ENCODE results near the gene HIP1. TPM values are rescaled to one million over a fixed set of nuclear protein-coding genes. Genes with fewer than 3 reads are reported as not detected.

Gene HIP1
- total and polyA plus RNA-seq, 9 of the 15 experiments (the other 6 are each of a cell fraction or from before 2014, with no cell fraction given), result 2.4 to 13.7 (median 9.5) TPM

- TF ChIP-seq ATF3 (IDR thresholded peaks at IDR 0.05), result no peak
- TF ChIP-seq ATF3 (CRISPR knock-in tag; conservative IDR thresholded peaks at IDR 0.05), result no peak
- TF ChIP-seq HCFC1 (IDR thresholded peaks at IDR 0.05; ENCODE audit: low read depth, low read length), result 0 out of 2 replicates have a peak, but pooled peaks have one; percentile 28
- TF ChIP-seq TFAP4 (CRISPR knock-in tag; IDR thresholded peaks at IDR 0.05; ENCODE audit: borderline replicate concordance), result peak; percentile 17; the same call in 1 of the 2 replicates
- TF ChIP-seq ARNT (IDR thresholded peaks at IDR 0.05), result no peak
- TF ChIP-seq PML (IDR thresholded peaks at IDR 0.05; ENCODE audit: low read length), result peak; percentile 52; the same call in 1 of the 2 replicates
- no peak for TF ChIP-seq KAT8 (IDR thresholded peaks at IDR 0.05; ENCODE audit: low read depth)
- no peak for TF ChIP-seq ILF3 (IDR thresholded peaks at IDR 0.05; ENCODE audit: borderline replicate concordance)
- TF ChIP-seq ZFP36 (IDR thresholded peaks at IDR 0.05; ENCODE audit: low read depth, low read length, partially characterized antibody), result no peak
- TF ChIP-seq ZNF830 (CRISPR knock-in tag; IDR thresholded peaks at IDR 0.05), result no peak
- no peak for TF ChIP-seq PPARD (CRISPR knock-in tag; IDR thresholded peaks at IDR 0.05)
- no peak for TF ChIP-seq ASH1L (IDR thresholded peaks at IDR 0.05; ENCODE audit: borderline replicate concordance, low read depth, partially characterized antibody)
- no peak for TF ChIP-seq ZNF764 (CRISPR knock-in tag; IDR thresholded peaks at IDR 0.05; ENCODE audit: low read depth)
- TF ChIP-seq KDM4B (IDR thresholded peaks at IDR 0.05; ENCODE audit: borderline replicate concordance in 2 of 2, low read depth in 1 of 2), result no peak
- TF ChIP-seq ZNF23 (CRISPR knock-in tag; IDR thresholded peaks at IDR 0.05), result no peak
- no peak for TF ChIP-seq ZC3H4 (CRISPR knock-in tag; IDR thresholded peaks at IDR 0.05; ENCODE audit: borderline replicate concordance)
- TF ChIP-seq CREB5 (CRISPR knock-in tag; IDR thresholded peaks at IDR 0.05), result no peak
- TF ChIP-seq ZNF77 (CRISPR knock-in tag; IDR thresholded peaks at IDR 0.05), result no peak
- TF ChIP-seq ZNF668 (CRISPR knock-in tag; IDR thresholded peaks at IDR 0.05), result no peak
- no peak for TF ChIP-seq SRSF1 (IDR thresholded peaks at IDR 0.05; ENCODE audit: low read depth, low read length)
- no peak for TF ChIP-seq STAG1 (CRISPR knock-in tag; IDR thresholded peaks at IDR 0.05; ENCODE audit: borderline replicate concordance)
- 0 out of 2 replicates have a peak, but pooled peaks have one; percentile 33 for TF ChIP-seq ZNF134 (CRISPR knock-in tag; conservative IDR thresholded peaks at IDR 0.05)
- TF ChIP-seq MITF (IDR thresholded peaks at IDR 0.05), result no peak
- TF ChIP-seq SMARCB1 (IDR thresholded peaks at IDR 0.05; ENCODE audit: insufficient read length, low read depth), result no peak
- TF ChIP-seq ZNF507 (tag; conservative IDR thresholded peaks at IDR 0.05), result no peak
- TF ChIP-seq NR1H2 (CRISPR knock-in tag; IDR thresholded peaks at IDR 0.05), result no peak
Observed at GRCh38 chr7:75738975-75739795, 444 bp upstream of the HIP1 start (continued).
